Renal cortex interstitium (tissue), 11 donors: ENCODE measurements around the gene CENATAC. TPM values are rescaled to one million over a fixed set of nuclear protein-coding genes. Genes with fewer than 3 reads are reported as not detected.
"Not testable (repeated sequence)": the region's sequence is repeated elsewhere in the genome, so short reads cannot be mapped to it uniquely, and the experiment has no call there.

Experiments
- DNase-seq, 11 donors: peaks; one replicate each; pipeline ENCODE4 v3.0.0-alpha.2; 2013; ENCODE audit warnings: low read depth in 9 of 11, low spot score in 4 of 11; ENCODE audit errors: extremely low read depth in 1 of 11
- polyA plus RNA-seq, 3 donors: library from polyadenylated mRNA; unstranded; fragments of 120-200 nt; gene quantifications; one replicate each; pipeline ENCODE4 v1.2.1, GENCODE V29; 2013; ENCODE audit not compliant: insufficient read length in 3 of 3

Gene CENATAC
- polyA plus RNA-seq, 3 donors, result 17.2 to 46.3 (median 22.0) TPM

- no peak for DNase-seq
Observed at GRCh38 chr11:119019996-119020395, 22.1 kb downstream of the CENATAC start.

- DNase-seq, result no peak
Observed at GRCh38 chr11:119021631-119022030, 23.7 kb downstream of the CENATAC start.

- DNase-seq, result no peak
Observed at GRCh38 chr11:119023741-119024140, 25.8 kb downstream of the CENATAC start.

DNA sequence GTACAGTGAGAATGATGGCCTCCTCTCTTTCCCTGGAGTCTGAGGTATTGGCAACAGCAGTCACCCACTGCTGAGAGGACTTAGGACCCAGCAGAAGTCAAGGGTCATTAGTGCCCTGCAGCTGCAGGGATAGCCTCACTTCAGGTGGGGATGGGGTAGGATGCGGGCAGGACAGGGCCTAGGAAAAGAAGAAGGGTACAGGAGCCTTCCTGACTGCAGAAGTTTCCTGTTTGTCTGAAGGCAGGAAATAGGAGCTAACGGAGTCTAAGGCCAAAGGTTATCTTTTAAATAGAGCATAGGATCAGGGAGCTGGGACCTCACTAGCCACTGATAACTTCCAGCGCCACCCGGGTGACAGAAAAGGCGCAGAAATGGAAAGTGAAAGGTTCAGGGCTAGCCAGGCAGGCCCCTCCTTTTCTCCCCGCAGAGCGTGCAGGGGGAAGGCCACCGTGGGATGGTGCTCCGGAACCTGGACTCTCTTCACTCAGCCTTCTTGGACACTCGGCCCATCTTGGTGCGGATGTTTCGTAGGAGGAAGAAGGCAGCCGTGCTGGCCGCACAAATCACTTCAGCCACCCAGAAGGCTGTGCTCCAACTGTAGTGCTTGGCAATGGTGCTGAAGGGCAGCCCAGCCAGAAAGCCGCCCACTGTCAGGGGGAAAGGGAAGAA is 26.6 kb downstream of the CENATAC start:
- DNase-seq, result no peak

DNA sequence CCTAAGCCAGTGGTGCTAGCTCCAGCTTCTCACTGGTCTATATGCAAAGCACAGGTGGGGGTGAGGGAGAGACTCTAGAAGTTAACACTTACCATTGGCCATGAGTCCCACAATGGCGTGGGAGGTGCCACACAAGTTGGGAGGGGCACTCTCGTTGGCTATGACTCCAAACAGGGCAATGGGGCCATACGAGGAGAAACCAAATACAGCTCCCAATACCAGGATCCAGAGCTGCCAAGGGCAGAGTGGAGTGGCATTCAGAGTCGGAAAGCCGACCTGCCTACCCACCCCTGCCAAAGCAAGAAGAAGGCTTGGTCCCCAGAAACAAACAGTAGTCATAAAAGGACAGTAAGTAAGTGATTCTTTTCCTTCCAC is 27.1 kb downstream of the CENATAC start:
- no peak for DNase-seq

- DNase-seq, result no peak
Observed at GRCh38 chr11:119025541-119025940, 27.6 kb downstream of the CENATAC start.

DNA sequence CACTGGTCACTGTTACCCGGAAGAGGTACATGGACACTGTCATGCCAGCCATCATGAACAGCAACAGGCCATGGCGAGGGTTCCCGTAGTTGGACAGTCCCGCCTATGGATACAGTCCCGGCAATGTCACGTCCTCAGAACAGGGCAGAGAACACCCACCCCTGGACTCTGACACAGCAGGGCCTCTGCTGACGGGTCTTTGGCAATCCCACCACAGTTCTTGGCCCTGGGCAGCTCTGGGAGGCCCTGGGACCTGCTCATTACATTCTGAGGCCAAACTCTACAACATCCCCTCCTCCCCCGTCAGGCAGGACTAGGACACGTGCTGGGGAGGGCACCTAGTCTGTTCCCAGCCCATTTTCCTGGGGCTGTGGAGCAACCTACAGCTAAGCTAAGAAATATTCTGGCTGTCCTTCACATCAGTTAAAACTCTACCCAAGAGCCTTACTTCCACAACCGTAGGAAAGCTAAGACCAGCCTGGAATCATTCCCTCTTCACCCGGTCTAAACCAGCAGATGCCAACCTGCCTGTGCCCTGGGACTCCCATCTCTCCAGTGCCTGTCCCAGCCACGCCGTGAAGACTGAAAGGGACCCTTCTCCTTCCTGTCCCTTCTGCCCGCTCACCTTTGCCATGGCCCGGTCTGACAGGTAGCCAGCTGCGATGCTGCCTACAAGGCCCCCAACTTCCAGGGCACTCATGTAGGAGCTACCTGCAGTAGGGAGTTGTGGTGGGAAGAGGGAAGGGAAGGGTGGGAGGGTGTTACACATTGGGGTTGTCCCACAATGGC is 28.2 kb downstream of the CENATAC start:
- DNase-seq, result no peak

DNA sequence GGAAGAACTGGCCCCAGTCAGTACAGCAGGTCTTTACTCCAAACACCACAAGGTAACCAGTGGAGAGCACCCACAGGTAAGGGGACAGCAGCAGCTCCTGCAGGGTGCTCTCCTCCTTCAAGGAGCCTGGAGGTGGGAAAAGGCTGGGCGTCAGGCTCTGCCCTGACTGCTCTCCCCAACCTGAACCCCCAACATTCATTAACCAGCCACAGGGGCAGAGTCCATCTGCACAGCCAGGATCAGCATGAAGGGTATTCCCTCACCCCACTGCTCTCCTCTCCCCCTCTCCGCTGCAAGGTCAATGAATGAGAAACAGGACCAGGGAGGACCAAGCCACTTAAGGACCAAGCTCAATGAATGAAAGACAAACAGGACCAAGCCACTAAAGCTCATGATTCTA is 29.0 kb downstream of the CENATAC start:
- peak in 1 of 11 donors; percentile 43 for DNase-seq

GRCh38 chr11:119027561-119028345 is 29.8 kb downstream of the CENATAC start:
- no peak for DNase-seq

DNA sequence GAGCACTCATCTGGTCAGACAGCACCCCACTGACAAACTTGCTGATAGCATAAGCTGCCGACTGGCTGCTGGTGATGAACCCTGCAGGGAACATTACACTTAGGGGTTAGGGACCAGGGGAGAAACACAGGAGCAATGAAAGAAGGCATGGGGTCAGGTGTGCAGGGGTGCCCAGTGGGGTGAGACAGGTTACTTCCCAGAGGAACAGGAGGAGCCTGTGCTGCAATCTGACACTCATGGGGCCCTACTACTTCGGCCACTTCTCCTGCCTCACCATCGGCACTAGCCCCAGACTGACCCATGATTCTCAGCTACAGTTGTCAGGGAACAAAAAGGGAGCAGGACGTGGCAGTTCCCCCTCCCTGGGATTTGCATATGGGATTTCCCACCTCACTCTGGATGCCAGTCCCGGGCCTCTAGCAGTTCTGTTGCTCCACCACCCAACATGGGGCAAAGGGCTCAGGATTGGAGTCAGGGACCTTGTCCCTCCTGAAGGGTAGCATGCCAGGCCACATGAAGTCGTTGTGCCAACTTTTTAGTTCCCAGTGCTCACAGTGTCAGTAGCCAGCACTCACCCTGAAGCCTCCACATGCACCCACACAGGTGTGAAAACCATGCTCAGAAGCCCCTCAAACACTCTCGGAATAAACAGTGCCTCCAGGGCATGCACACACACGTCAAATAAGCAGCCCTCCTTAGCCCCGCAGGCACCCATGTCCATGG is 30.6 kb downstream of the CENATAC start:
- DNase-seq, result no peak

- no peak for DNase-seq
Observed at GRCh38 chr11:119029069-119029339, 31.1 kb downstream of the CENATAC start.

- DNase-seq, result peak in 3 of 11 donors; percentile 32 to 81 (median 56)
Observed at GRCh38 chr11:119029340-119030028, 31.5 kb downstream of the CENATAC start.

GRCh38 chr11:119030029-119030328 is 32.0 kb downstream of the CENATAC start:
- DNase-seq, result no peak

GRCh38 chr11:119030329-119031047 is 32.5 kb downstream of the CENATAC start, which contains the start of gene SLC37A4:
Gene SLC37A4, minus strand, starts transcription at chr11:119030877.
- peak; percentile 88 to 96 (median 93) for DNase-seq

DNA sequence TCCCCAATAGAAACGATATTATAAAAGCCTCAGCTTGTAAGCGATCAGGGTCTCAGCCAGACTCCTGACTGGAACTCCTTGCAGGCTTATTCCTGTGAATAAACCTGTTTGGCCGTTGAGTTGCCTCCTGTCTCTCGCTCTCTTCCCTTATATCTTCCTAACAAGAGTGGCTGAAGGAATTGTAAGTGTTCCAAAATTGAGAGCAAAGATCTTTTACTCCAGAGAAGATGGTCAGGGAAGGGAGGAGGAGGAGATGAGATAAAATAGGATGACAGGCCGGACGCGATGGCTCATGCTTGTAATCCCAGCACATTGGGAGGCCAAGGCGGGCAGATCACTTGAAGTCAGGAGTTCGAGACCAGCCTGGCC is 34.0 kb downstream of the CENATAC start:
- no peak for DNase-seq

- DNase-seq, result not testable (repeated sequence)
Observed at GRCh38 chr11:119033421-119033820, 35.5 kb downstream of the CENATAC start.

DNA sequence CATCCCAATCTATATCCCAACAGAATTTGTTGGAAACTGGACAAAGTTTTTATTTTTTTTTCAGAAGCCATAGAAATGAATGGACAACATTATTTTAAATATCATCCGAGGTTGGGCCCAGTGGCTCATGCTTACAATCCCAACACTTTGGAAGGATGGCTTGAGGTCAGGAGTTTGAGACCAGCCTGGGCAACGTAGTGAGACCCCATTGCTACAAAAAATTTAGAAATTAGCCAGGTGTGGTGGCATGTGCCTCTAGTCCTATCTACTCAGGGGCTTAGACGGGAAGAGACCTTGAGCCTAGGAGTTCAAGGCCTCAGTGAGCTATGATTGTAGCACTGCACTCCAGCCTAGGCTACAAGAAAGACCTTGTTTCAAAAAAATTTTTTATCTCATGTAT is 36.9 kb downstream of the CENATAC start:
- DNase-seq, result no peak

GRCh38 chr11:119038884-119039283 is 40.9 kb downstream of the CENATAC start:
- DNase-seq, result no peak
